HG03159 (cell line): Measurements from ENCODE around the gene IQCB1.
A peak's percentile ranks its signal among the peaks of the same experiment; 100 is the strongest.
"Not testable (repeated sequence)": the region's sequence is repeated elsewhere in the genome, so short reads cannot be mapped to it uniquely, and the experiment has no call there.

Experiments
- ATAC-seq: cut with Tn5 transposase; IDR thresholded peaks from one replicate; pipeline ENCODE4 v1.9.1; 2021; ENCODE audit warnings: mild to moderate bottlenecking, moderate library complexity; ENCODE audit not compliant: unreplicated experiment

IQCB1 gene

DNA sequence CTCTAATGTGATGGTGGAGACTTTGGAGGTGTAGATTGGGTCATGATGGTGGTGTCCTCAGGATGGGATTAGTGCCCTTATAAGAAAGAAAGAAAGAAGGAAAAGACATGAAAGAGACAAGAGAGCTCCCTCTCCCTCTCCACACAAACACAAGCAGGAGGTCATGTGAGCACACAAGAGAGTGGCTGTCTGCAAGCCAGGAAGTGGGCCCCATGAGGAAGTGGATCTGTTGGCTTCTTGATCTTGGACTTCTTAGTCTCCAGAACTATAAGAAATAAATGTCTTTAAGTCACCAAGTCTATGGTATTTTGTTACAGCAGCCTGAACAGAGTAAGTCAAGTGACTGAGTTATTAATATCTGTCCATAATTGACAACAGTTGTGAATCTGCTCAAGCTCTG lies 17.1 kb downstream of the IQCB1 start:
- no peak for ATAC-seq

DNA sequence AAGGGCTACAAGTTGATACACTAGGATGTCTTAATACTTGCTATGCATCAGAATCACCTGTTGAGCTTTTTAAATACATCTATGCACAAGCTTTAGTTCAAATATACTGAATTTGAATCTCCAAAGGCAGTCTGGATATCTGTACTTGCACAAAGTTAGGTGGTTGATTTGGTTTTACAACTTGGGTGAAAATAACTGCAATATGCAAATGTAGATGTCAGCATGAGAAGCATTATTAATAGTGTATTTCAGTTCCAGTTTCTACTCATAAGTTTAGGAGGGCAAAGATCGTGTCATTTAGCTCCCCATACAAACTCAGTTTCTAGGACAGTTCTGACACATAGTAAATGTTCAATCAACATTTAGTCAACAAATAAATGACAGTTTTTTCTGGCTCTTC lies 25.6 kb downstream of the IQCB1 start:
- ATAC-seq = peak; percentile 99

DNA sequence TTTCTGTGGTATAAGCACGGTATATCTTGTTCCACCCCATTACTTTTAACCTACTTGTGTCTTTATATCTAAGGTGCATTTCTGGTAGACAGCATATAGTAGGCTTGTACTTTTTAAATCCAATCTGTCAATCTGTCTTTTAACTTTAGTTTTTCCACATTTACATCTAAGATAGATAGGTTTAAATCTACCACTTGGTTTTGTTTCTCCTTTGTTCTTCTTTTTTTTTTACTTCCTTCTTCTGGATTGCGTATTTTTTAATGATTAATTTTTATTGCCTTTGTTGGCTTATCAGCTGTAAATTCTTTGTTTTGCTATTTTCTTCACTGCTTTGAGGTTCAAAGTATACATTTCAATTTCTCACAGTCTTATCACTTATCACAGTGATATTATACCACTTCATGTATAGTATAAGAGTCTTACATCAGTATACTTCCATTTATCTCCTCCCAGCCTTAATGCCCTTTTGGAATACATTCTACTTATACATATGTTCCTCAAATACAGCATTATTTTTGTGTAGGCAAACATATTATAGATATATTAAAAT lies 31.0 kb downstream of the IQCB1 start:
- no peak for ATAC-seq

DNA sequence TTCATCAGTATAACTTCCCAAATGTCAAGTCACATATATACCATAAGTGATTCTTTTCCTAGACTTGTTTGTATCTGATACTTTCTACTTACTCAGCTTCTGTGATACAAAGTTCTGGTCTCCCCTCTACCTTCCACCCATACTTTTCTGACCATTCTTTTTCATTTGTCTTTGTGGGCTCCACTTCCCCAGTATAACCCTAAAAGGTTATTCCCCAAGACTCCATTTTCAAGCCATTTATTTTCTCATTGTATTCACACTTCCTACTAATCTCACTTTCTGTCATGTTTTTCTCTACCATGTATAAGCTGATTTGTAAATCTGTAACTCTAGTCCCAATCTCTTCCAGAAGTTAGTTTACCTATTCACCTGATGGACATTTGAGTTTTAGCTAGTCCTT lies 34.0 kb downstream of the IQCB1 start:
- no peak for ATAC-seq

DNA sequence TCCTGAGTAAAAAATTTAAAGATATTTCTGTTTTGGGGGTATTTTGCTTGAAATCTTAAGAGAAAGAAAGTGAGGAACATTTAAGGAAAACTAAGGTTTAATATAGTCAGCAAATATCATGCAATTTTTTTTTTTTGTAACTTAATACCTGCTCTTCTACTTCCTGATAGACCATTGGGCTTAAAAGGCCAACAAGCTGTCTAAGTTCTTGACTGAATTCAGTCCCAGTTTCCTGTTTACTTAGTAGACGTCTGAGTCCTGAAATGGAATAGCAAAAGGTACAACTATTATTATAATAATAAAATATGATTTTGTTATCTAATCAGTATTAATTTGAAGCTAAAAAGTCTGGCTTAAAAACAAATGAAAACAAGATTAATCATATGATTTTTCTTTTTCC lies 37.9 kb downstream of the IQCB1 start:
- no peak for ATAC-seq

DNA sequence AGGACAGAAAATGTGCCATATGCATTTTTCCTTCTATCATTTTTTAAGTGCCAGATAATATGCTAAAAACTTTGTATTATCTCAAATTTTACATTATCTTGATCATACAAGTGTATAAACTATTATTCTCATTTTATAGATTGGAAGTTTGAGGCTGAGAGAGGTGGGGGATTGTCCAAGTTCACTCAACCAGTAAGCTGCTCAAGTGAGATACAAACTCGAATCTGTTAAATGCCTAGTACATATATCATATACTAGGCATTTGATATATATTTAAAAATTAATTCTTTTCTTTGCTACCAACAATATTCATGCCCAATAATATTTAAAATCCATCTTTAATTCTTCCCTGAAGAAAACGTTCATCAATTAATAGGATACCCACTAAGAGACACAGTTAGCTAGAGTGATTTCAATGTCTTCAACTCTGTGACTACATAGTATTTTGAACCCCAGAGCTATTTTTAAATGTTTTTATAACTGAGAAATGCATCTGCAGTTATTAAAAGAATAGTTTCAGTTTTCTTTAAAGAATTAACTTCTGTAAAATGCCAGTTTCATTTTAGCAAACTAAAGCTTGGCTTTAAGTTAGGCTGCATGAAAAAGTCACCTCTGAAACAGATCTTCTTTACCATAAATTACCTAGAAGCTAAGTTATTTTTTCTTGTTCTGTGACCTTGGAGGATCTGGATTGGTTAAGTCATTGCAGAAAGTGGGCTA lies 40.4 kb downstream of the IQCB1 start:
- ATAC-seq = no peak

DNA sequence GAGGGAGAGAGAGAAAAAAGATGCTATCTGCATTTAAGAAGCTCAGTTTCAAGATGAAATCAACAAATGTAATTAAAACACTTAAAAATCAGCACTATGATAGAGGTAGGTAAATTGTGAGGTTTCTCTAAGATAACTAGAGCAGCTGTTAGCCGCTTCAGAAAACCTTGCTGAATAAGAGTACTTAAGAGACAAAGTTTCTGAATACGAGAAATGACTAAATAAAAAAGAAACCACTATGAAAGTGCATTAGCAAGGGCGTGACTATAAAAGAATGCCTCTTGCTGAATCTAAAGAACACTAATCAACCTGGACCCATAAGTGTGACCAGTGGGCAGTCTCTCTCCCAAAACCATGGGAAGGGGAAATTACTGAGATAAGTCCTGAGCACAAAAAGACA lies 41.8 kb downstream of the IQCB1 start:
- ATAC-seq = no peak

DNA sequence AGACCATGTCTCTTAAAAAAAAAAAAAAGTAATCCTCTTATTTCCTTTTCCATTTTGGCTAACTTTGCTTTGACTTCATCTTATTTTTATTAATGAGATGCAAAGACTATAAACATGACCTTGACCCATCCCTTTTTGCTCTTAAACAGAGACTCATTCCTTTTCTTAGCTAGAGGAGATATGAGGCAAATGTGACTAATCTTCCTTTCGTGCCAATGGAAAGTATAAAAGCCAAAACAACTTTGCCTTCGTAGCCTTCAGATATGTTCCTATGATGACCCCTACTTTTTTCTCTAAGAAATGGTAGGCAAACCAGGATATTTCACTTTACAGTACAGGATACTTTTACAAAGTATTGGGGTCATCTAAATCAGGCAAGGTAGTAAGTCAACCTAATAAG lies 48.4 kb downstream of the IQCB1 start:
- no peak for ATAC-seq

DNA sequence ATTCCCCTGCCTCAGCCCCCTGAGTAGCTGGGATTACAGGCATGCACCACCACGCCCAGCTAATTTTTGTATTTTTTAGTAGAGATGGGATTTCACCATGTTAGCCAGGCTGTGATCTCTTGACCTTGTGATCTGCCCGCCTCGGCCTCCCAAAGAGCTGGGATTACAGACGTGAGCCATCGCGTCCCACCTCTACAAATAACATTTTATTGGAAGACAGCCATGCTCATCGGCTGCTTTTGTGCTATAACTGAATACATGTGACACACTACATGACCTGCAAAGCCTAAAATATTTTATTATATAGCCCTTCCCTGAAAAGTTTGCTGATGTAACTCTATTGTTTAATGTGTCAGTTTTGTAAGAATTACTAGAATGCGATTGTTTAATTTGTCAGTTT lies 52.1 kb downstream of the IQCB1 start:
- not testable (repeated sequence) for ATAC-seq

DNA sequence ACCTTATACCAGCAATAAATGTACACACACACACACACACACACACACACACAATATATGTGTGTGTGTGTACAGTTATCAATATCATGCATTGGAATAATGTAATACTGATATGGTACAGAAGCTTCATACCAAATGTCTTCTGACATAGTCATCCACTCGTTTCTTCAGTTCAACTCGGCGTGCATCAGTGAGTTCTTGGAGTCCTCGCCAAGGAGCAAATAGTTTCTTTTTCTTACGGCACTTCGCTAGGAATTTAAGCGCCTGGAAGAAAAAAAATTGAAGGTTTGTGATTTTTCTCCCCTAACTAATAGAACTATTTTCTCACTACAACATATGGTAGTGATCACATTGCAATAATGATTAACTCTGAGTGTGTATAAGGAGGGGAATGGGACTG lies 53.2 kb downstream of the IQCB1 start:
- ATAC-seq = no peak

DNA sequence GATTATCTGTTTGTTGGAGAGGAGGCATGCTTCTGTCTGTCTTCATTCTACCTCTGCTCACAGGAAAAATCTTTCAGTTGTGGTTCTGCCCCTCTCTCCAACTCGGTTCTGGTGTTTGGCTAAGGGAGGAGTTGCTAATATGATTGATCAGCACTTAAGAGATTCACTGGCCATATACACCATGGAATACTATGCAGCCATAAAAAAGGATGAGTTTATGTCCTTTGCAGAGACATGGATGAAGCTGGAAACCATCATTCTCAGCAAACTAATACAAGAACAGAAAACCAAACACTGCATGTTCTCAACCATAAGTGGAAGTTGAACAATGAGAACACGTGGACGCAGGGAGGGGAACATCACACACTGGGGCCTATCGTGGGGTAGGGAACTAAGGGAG lies 59.8 kb downstream of the IQCB1 start:
- ATAC-seq = not testable (repeated sequence)

DNA sequence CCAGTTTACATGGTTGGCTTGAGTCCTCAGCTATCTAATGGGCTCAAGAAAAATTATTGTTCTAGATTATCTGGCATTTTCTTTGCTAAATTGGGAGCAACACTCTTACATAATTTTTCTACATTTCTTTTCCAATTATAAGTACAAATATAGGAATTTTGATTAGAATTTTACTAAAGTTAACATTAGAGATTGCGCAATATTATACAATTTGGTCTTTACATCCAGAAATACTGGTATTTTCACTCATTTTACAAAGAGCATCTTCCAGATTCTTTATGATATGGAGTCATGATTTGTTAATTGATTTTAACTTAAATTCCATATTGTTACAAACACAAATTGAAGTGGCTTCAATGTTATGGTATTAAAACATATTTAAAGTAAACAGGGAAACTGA lies 65.6 kb downstream of the IQCB1 start:
- no peak for ATAC-seq

DNA sequence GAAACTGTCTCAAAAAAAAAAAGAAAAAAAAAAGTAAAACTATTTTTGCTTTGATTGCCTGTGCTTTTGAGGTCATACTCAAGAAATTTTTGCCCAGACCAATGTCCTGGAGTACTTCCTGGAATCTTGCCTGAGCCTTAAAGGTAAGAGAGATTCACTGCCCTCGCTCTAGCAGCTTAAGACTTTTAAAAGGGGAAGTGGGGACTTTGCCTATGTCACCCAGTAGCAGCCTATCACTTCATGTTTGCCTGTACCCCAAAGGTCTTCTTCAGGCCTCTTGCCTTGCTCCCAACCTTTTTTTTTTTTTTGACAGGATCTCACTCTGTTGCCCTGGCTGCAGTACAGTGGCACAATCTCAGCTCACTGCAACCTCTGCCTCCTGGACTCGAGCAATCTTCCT lies 66.4 kb downstream of the IQCB1 start:
- ATAC-seq = no peak

DNA sequence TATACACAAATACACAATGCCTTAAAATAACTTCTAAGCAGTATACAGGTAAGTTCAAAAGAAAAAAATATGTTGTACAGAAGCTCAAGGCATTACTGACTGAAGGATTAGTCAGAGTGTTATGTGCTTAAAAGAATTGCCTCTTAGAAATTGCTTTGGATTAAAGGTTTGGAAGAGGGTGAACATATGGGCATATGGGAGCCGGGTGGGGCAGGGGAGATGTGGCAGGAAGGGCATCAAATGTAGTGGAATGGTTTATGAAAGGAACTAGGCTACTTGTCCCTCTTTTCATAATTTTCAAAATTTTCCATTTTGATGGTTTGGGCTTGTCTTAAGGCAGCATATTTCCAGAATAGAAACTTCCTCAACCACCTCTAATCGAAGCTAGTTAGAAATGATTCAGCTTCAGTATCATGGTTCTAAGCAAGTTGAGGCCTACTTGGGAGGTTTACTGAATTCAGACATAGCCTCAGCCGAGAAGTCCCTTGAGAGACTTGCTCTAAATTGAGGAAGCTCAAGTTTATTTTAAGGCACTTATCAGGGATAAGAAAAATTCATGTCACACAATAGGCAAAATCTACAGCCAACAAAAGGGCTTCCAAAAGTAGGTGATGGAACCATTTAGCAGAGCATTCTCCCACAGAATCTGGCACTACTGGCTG lies 75.2 kb downstream of the IQCB1 start:
- ATAC-seq = no peak

DNA sequence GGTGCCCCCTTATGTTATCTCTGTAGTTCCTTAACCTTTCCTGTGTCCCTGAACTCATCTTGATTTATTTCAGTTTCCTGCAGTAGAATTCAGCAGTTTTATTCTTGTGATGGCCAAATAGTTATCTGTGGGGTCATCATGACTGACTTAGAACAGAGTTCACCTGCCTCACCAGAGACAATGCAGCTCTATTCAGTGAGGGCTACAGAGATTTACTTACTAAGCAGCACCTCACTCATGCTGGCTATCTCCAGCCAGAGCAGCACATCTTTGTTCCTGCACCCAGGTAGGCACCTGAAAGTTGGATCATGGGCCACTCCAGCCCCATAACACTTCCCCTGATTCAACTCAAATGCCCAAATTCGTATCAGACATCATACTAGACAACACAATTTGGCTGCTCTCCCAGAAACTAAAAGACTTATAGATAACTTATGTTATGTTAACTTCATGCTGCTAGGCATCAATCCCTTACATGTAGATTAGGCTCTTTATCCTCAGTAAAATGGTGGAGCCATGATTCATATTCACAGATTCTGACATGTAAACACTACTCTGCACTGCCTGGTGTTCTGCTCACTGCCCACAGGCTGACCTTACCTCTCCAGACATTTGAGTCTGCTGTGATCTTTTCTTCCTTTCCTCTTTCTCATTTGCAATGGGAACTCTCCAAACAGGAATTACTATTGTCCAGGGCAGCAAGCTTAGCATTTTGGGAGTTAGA lies 76.0 kb downstream of the IQCB1 start:
- no peak for ATAC-seq

DNA sequence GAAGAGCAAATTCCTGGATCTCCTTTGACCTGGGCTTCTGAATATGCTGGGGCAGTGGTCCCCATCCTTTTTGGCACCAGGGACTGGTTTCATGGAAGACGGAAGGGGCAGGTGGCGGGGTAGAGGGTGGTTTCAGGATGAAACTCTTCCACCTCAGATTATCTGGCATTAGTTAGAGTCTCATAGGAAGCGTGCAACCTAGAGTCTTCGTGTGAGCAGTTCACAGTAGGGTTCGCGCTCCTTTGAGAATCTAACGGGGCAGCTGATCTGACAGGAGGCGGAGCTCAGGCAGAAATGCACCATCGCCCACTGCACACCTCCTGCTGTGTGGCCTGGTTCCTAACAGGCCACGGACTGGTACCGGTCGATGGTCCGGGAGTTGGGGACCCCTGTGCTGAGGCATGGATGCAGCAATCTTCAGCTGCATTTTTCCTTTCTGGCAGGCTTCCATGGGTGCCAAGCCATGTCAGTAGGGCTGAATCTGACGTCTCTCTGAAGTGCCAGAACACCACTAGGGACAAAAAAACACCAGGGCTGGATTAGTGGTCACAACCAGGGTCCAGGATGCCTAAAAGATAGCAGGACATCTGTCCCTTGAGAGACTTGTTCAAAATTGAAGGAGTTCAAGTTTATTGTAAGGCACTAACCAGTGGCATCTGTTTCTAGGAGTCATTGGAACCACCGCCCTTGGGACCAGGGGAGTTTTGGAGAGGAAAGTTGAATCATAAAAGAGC lies 76.9 kb downstream of the IQCB1 start:
- ATAC-seq = no peak

DNA sequence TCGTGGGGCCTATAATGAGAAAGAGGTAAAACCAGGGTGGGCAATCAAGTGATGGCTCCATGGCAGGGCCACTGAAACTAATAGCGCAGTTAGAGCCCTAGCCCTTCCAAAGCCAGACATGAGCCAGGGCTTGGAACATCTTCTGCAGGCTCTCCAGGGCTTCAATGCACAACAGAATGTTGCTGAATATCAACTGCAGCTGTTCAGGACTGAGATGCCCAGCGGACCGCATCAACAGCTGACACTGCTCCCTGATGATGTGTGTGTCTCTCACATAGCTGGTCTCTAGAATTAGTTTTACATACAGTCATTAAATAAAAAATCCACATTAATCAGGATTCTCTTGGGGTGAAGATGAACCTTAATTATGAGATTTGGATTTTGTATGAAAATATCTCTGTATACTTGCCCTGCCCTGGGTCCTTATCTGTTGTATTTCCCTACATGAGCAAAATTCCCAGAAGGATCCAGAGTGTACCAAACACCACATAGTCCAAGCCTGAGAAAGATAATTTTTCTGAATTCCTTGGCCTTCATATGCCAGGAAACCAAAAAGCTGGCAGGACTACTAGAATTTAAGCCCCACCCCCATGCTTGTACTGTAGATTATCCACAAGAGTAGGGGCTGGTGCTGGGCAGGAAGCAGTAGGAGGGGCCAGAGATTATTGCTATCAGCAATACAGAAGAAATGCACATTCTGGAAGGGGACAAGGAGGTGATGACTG lies 77.6 kb downstream of the IQCB1 start:
- ATAC-seq = no peak

DNA sequence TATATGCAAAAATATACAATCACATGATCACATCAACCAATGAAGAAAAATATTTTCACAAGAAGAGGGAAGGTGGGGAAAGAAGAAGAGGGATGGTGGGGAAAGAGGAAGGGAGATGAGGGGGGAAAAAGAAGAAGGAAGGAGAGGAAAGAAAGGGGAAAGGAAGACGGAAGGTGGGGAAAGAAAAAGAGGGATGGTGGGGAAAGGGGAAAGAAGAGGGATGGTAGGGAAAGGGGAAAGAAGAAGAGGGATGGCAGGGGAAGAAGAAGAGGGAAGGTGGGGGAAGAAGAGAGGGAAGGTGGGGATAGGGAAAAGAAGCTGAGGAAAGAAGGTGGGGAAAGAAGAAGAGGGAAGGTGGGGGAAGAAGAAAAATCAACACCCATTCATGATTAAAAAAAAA lies 82.1 kb downstream of the IQCB1 start:
- ATAC-seq = no peak

DNA sequence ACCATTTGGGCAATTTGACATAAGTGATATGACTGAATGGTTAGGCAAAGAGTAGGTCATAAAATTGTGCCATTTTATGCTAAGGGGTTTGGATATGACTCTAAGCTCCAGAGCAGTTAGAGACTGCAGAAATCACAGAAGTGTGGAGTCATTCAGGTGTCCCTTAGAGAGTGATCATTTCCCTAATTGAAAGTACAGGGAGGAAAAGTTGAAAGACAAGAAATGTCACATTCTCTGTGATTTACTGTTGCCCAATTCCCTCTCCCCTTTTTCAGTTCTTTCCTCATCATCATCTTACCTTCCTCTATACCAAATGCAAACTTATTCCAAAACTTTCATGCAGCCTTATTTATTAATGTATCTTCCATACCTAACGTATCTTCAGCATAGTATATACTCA lies 82.6 kb downstream of the IQCB1 start:
- ATAC-seq = no peak

DNA sequence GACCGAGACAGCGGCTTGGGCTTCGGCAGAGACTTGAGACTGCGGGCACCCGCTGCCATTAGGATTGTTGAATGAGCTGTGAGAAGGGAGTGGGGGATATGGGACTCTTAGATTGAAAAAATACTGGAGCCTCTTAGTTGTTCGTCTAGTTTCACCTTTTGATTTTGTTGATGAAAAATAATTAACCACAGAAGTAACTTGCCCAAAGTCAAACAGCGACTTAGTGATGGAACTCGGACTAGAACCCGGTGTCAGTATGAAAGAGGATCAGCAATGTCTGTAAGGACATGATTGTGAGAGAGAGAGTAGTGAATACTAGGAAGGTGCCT lies 84.8 kb downstream of the IQCB1 start:
- no peak for ATAC-seq
